Heart left ventricle (tissue), 16 donors: ENCODE data around the gene CNTN4. TPM values are rescaled to one million over a fixed set of nuclear protein-coding genes. Genes with fewer than 3 reads are reported as not detected.

Experiments used
- ATAC-seq, 4 donors: fragments of 200-7000 bp; cut with Tn5 transposase; one replicate each; pipeline ENCODE4 v1.9.1; 2020 to 2022; ENCODE audit warnings: moderate library complexity in 4 of 4, mild to moderate bottlenecking in 3 of 4, moderate number of reproducible peaks in 1 of 4
- DNase-seq, 5 donors: peaks; one replicate each; pipeline ENCODE4 v3.0.0-alpha.2; 2020
- H3K27ac ChIP-seq, 12 donors: fragments of 200-600 bp; sonication (generic) in 4 of 12; one replicate each; pipeline versions ENCODE4 v1.5.0 to v1.8.0; 2016 to 2022; ENCODE audit warnings: mild to moderate bottlenecking in 2 of 12
- H3K27me3 ChIP-seq, 9 donors: fragments of 200-600 bp; sonication (generic) in 2 of 9; one replicate each; pipeline versions ENCODE4 v1.5.1 to v1.8.0; 2016 to 2022; ENCODE audit warnings: mild to moderate bottlenecking in 3 of 9
- H3K36me3 ChIP-seq, 9 donors: fragments of 200-600 bp; sonication (generic) in 2 of 9; one replicate each; pipeline versions ENCODE4 v1.5.0 to v1.8.0; 2018 to 2022; ENCODE audit warnings: mild to moderate bottlenecking in 2 of 9
- H3K4me1 ChIP-seq, 12 donors: fragments of 200-600 bp; sonication (generic) in 4 of 12; one replicate each; pipeline versions ENCODE4 v1.5.0 to v1.8.0; 2016 to 2022; ENCODE audit warnings: mild to moderate bottlenecking in 3 of 12
- H3K4me3 ChIP-seq, 12 donors: fragments of 200-600 bp; sonication (generic) in 4 of 12; one replicate each; pipeline versions ENCODE4 v1.5.0 to v1.8.0; 2017 to 2022; ENCODE audit warnings: mild to moderate bottlenecking in 9 of 12, moderate library complexity in 4 of 12
- H3K9me3 ChIP-seq, 12 donors: fragments of 200-600 bp; sonication (generic) in 4 of 12; one replicate each; pipeline versions ENCODE4 v1.5.0 to v1.8.0; 2016 to 2022; ENCODE audit warnings: mild to moderate bottlenecking in 1 of 12
- CTCF ChIP-seq, 12 donors: fragments of 200-600 bp; sonication (generic) in 4 of 12; IDR thresholded peaks; one replicate each; pipeline versions ENCODE4 v1.5.0 to v1.8.0; 2018 to 2022; ENCODE audit warnings: antibody characterized with exemption in 12 of 12, mild to moderate bottlenecking in 5 of 12
- POLR2A ChIP-seq, 2 donors: fragments of 450-650 bp; IDR thresholded peaks; one replicate each; pipeline ENCODE4 v1.6.1; 2017; ENCODE audit warnings: antibody characterized with exemption in 2 of 2, mild to moderate bottlenecking in 2 of 2, moderate library complexity in 2 of 2
- WGBS, 4 donors: extraction: QIAGEN DNeasy Blood & Tissue Kit in 2 of 4; methylation state at CpG; one replicate each; pipeline versions ENCODE4 v1.1.5 to v1.1.7; 2013 to 2018; 5-methylcytosine and 5-hydroxymethylcytosine counted together
- intact Hi-C, 10 donors: fragments of 100-400 bp; cut with DNase I; formaldehyde crosslinking; loops; one replicate each; pipeline versions ENCODE4 v1.11.1 to v1.14.2; 2022
- polyA plus RNA-seq, 2 donors: library from polyadenylated mRNA; stranded (reverse); fragments of 200-250 nt; gene quantifications; one replicate each; pipeline ENCODE4 v1.2.3, GENCODE V29; 2013
- total RNA-seq, 9 donors: library from RNA; depleted of rRNA in 2 of 9; stranded (reverse); fragments of >200 nt in 2 of 9; fragmentation: NEBNext Ultra II Directional in 3 of 9; extraction: Animal tissue kit (Norgen Biotek cat#: 25700) in 3 of 9; gene quantifications; one replicate each; pipeline versions ENCODE4 v1.1.0 to v1.2.4, GENCODE V29; 2016 to 2023
- donor health status: ischemic (EF 13 %, LVEDD 7.1; RV severe dilation, severe dysfunction).
- donor health status: healthy with polysubstance abuse.
- donor health status: DM: no; HTN: yes; CAD: no.
- donor health status: DM: no; HTN: no; CAD: no.
- donor health status: ischemic (EF 25% LVEDD 6.9; RV normal size, moderate dysfunction).
- donor health status: ischemic (EF 25% LVEDD 5.7; RV mildly dilated, moderate dysfunction).
- donor health status: healthy.
- donor health status: DM: yes; HTN: yes; CAD: no.
- donor health status: ischemic (EF 35%, LVEDD 5.7; RV mildly dilated, moderate dysfunction).
- donor health status: nonischemic (EF 11% LVEDD 7.7; RV severe dilation, severe dysfunction).
- donor health status: DM: yes; HTN: yes; CAD: no.
- donor health status: PGD.
- donor health status: ischemic (EF 29% LVEDD 5.4; RV normal size, mild dysfunction).
- donor health status: nonischemic (EF 23%, LVEDD 6.1; RV moderate dilation, normal function).

CNTN4 gene
- total and polyA plus RNA-seq, 11 donors, result 0.30 to 6.7 (median 1.2) TPM

GRCh38 chr3:2872884-2873283, 774.2 kb downstream of the CNTN4 start:
- DNase-seq, result no peak
- H3K36me3 ChIP-seq, result no peaks in the 10 kb centered on the region
- TF ChIP-seq CTCF (IDR thresholded peaks at IDR 0.05), result no peak
- no peak for TF ChIP-seq POLR2A (IDR thresholded peaks at IDR 0.05)
- no peaks in the 10 kb centered on the region for H3K4me1 ChIP-seq
- no peaks in the 10 kb centered on the region for H3K27me3 ChIP-seq
- ATAC-seq, result peak in 1 of 4 donors; percentile 89
- no peaks in the 10 kb centered on the region for H3K9me3 ChIP-seq
- no peak overlapping the region for H3K4me3 ChIP-seq
- WGBS, 4 donors, result 52 to 70% (median 57%) methylated on average over 2 of the region's 2 CpGs
- intact Hi-C loops, result no loop called here
- H3K27ac ChIP-seq, result no peak overlapping the region

- no peaks in the 10 kb centered on the region for H3K27me3 ChIP-seq
- H3K4me3 ChIP-seq, result no peak overlapping the region
- no peaks in the 10 kb centered on the region for H3K4me1 ChIP-seq
- TF ChIP-seq POLR2A (IDR thresholded peaks at IDR 0.05) (no peak), CTCF (IDR thresholded peaks at IDR 0.05) (no peak)
- 74 to 78% (median 78%) methylated on average over 2 of the region's 2 CpGs for WGBS, 4 donors
- no peaks in the 10 kb centered on the region for H3K9me3 ChIP-seq
- intact Hi-C loops, result no loop called here
- DNase-seq, result no peak
- H3K27ac ChIP-seq, result no peak overlapping the region
- H3K36me3 ChIP-seq, result no peaks in the 10 kb centered on the region
- peak in 1 of 4 donors; percentile 80 for ATAC-seq
Measured at GRCh38 chr3:2873986-2874385, 775.3 kb downstream of the CNTN4 start.

- Histone ChIP-seq H3K4me3 (no peak overlapping the region), H3K4me1 (no peaks in the 10 kb centered on the region), H3K27me3 (no peaks in the 10 kb centered on the region), H3K9me3 (no peaks in the 10 kb centered on the region), H3K36me3 (no peaks in the 10 kb centered on the region), H3K27ac (no peak overlapping the region)
- intact Hi-C loops, result no loop called here
- no peak for TF ChIP-seq POLR2A (IDR thresholded peaks at IDR 0.05)
- no peak for TF ChIP-seq CTCF (IDR thresholded peaks at IDR 0.05)
- DNase-seq (no peak), ATAC-seq (no peak)
- WGBS, 4 donors, result 66 to 78% (median 74%) methylated on average over 3 of the region's 3 CpGs
Measured at GRCh38 chr3:2875699-2876098, 777.0 kb downstream of the CNTN4 start.

- intact Hi-C loops, result no loop called here
- H3K9me3 ChIP-seq, result no peaks in the 10 kb centered on the region
- TF ChIP-seq POLR2A (IDR thresholded peaks at IDR 0.05) (no peak), CTCF (IDR thresholded peaks at IDR 0.05) (no peak)
- H3K4me3 ChIP-seq, result no peak overlapping the region
- DNase-seq, result no peak
- H3K36me3 ChIP-seq, result no peaks in the 10 kb centered on the region
- no peaks in the 10 kb centered on the region for H3K4me1 ChIP-seq
- WGBS, 4 donors, result 76 to 86% (median 76%) methylated on average over 2 of the region's 2 CpGs
- H3K27me3 ChIP-seq, result no peaks in the 10 kb centered on the region
- no peak for ATAC-seq
- H3K27ac ChIP-seq, result no peak overlapping the region
Measured at GRCh38 chr3:2876362-2876761, 777.7 kb downstream of the CNTN4 start.
